Bone marrow (tissue), 2 donors: ENCODE measurements around the gene NPRL2.

Experiments
- DNase-seq, 2 donors: peaks; one replicate each; lab custom pipeline; 2025; lab: John Stamatoyannopoulos, UW

Gene NPRL2

GRCh38 chr3:50350527-50351322 lies at the start of gene NPRL2, which contains the start of gene CYB561D2:
Gene NPRL2, minus strand, starts transcription at chr3:50350775. Its CDS starts 123 bp downstream, at chr3:50350652.
Gene CYB561D2, plus strand, starts transcription at chr3:50350862. Its CDS starts 572 bp downstream, at chr3:50351434.
- peak; percentile 87 to 96 for DNase-seq

DNA sequence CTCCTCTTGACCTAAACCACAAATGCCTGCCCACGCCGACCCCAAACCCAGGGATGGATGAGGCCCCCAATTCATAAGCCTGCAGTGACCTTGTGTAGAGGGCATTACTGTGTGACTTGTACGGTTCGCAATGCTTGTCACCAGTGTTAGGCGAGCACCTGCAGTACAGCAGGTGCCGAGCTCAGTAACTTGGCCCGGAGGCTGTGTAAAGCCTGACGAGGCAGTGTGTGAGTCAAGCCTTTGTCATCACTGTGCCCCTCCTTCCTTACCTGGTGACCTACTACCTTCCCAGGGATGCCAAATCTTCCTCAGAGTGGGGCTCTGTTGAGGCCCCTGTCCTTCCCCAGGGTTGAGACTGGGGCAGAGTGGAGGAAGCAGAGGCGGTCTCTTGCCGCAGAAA lies 45.9 kb upstream of the NPRL2 start:
- DNase-seq: no peak

GRCh38 chr3:50395070-50395860 lies 44.7 kb upstream of the NPRL2 start:
- DNase-seq: no peak

DNA sequence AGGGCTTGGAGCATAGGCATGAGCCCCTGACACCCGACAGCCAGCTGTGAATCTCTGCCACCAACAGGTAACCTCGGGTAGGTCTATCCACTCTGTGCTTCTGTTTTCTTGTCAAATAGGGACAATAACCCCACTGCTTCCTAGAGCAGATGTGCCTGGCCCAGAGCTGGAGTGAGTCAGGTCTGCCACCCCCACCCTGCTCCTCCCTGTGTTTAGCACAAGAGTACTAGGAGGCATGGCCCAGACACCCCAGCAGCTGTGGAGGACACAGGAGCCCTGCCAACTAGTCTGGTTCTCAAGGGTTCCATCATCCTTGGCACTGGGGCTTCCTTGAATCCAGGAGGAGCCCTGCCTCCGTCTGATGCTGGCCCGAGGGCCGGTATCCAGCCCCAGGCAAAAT lies 42.5 kb upstream of the NPRL2 start:
- DNase-seq: no peak

DNA sequence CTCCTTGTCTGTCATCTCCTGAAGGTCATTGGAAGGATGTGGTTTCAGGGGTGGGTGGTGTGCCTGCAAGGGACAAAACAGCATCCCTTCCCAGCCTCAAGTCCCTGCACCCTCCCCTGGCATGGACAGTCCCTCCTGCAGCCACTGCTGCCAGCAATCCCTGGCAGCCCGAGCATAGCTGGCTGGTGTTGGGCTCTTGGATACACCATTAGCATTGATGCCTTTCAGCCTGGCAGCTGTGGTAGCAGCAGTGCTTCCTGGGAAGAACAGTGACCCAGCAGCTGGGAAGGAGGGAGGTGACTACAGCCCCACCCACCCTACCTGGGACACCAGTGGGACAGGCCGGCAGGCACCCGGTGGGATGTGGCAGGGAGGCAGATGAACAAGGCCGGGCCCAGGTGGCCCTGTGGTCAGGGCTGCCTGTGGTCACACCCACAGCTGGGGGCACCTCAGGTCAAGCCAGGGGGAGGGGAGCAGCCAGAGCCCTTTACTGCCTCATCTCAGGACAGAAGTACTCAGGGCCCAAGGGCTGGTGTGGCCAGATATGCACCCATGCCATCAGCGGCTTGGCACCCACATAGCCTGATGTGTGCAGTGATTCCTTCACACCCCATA lies 41.6 kb upstream of the NPRL2 start:
- DNase-seq: no peak

GRCh38 chr3:50390508-50391224 lies 40.1 kb upstream of the NPRL2 start:
- no peak for DNase-seq

DNA sequence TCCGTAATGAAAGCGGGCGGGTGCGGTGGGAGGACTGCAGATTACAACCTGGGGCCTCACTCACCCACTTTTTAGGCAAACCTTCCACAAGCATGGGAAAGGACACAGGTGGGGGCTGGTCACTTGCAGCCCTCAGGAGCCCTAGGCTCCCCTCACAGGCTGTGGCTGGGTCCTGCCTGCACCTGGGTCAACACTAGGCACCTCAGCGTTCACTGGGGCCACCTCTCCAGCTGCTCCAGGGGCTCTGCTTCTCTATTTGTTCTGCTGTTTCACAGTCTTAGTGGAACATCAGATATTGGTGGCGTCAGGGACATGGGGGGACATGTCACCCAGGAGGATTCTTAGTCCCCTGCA lies 38.8 kb upstream of the NPRL2 start:
- no peak for DNase-seq

GRCh38 chr3:50388720-50389413 lies 38.3 kb upstream of the NPRL2 start:
- DNase-seq: no peak

- no peak for DNase-seq
Measured at GRCh38 chr3:50388016-50388719, 37.6 kb upstream of the NPRL2 start.

GRCh38 chr3:50385754-50386153 lies 35.2 kb upstream of the NPRL2 start:
- no peak for DNase-seq

GRCh38 chr3:50383750-50384149 lies 33.2 kb upstream of the NPRL2 start:
- DNase-seq: no peak

DNA sequence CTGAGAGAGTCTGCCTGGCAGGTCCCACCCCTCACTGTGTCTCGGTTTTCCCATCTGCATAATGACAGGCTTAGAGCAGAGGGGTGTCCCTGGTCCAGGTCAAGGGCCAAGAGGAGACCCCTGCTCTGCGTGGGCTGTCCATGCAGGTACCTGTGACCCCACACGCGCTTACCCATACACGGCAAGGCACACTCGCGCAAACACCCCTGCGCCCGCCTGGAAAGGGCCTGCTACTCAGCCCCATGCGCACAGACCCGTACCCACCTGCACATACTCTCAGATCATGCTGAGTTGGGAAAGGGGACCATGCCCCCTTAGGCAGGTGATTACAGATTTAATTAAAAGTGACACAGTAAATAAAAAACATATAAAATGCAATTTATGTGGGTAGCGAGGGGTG lies 32.1 kb upstream of the NPRL2 start:
- DNase-seq: no peak

DNA sequence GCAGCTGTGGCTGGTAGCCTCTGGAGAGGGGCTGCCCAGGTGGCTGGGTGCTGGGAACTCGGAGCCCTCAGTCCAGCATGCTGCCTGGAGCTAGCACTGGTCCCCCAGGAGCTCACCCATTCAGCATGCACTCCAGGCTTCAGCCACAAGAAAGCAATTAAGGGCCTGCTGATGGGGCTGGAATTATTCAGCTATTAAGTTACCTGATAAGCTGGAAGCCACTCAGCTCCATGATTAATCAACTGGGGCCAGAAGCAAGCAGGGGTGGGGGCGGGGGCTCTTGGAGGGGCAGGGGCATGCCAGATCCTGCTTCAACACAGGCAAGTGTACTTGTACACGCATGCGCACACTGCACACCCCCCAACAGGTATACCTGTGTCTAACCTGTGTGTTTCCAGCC lies 30.8 kb upstream of the NPRL2 start:
- no peak for DNase-seq

- DNase-seq: no peak
Measured at GRCh38 chr3:50380405-50381085, 30.0 kb upstream of the NPRL2 start.

- DNase-seq: no peak
Measured at GRCh38 chr3:50378757-50379156, 28.2 kb upstream of the NPRL2 start.

- no peak for DNase-seq
Measured at GRCh38 chr3:50378024-50378423, 27.4 kb upstream of the NPRL2 start.

- no peak for DNase-seq
Measured at GRCh38 chr3:50375258-50375931, 24.8 kb upstream of the NPRL2 start.

DNA sequence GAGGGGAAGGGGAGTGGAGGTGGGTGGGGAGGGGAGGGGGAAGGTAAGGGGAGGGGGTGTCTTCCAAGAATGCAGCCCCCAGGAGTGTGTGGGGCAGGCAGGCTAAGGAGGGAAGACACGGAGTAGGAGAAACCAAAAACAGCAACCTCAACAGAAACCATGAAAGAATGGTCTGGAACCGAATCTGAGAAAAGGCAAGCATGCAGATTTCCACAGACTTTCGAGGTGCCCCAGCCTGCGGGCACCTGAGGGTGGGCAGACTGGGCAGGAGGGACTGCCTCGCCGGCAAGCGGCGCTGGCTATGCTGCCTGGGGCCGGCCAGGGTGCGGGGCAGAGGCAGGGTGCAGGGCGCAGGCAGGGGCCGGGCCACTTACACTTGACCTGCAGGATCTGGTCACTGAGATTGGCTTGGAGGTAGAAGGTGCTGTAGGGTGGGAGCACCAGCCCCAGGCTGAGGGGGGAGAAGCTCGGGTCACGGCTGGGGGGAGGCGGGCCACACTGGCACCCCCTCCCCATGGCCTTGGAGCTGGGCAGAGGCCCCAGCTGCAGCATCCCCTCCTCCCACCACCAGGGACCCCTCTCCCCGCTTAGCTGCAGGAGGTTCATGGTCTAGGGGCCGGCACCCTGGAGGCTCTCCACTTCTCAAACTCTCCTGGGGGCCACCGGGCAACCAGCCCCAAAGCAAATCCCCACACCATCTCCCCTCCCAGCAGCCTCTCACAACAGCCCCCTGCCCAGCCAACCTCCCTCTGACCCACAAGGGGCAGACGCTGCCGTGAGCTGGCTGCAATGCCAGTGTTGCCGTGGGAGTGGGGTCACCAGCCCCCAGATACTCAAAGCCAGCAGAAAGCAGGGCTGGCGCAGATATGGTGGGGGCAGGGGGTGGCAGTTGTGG lies 24.0 kb upstream of the NPRL2 start:
- no peak for DNase-seq
